Astrocyte (in vitro differentiated cells and primary cell): ENCODE results near the gene RSPH4A. TPM values are rescaled to one million over a fixed set of nuclear protein-coding genes. Genes with fewer than 3 reads are reported as not detected.
A peak's percentile ranks its signal among the peaks of the same experiment; 100 is the strongest.

Experiments
- DNase-seq: peaks from one replicate; pipeline ENCODE4 v3.0.0-alpha.2; 2010; ENCODE audit warnings: low read depth
- FAIRE-seq: peaks from 2 replicates; lab custom pipeline; 2011; peaks lifted over from hg19 to GRCh38; lab: Jason Lieb, UNC
- H2AFZ ChIP-seq: 2 replicates; pipeline ENCODE4 v1.6.0; 2012; ENCODE audit warnings: low read depth, low read length, inconsistent platforms
- H3K27ac ChIP-seq: 2 replicates; pipeline ENCODE4 v1.5.1; 2011; ENCODE audit warnings: low read depth, low read length, inconsistent platforms
- H3K27me3 ChIP-seq: 2 replicates; pipeline ENCODE4 v1.6.0; 2011; ENCODE audit warnings: low read length, inconsistent platforms; ENCODE audit not compliant: insufficient read depth
- H3K36me3 ChIP-seq: 2 replicates; pipeline ENCODE4 v1.5.1; 2011; ENCODE audit warnings: low read length, inconsistent platforms; ENCODE audit not compliant: insufficient read depth
- H3K4me1 ChIP-seq: 2 replicates; pipeline ENCODE4 v1.5.1; 2011; ENCODE audit warnings: low read length, inconsistent platforms; ENCODE audit not compliant: insufficient read depth
- H3K4me2 ChIP-seq: 2 replicates; pipeline ENCODE4 v1.6.0; 2012; ENCODE audit warnings: low read length, inconsistent platforms
- H3K4me3 ChIP-seq: 2 replicates; pipeline ENCODE4 v1.5.1; 2011; ENCODE audit warnings: low read depth, mild to moderate bottlenecking, low read length, inconsistent platforms; ENCODE audit not compliant: insufficient read depth
- H3K79me2 ChIP-seq: 2 replicates; pipeline ENCODE4 v1.6.0; 2012; ENCODE audit warnings: mild to moderate bottlenecking, low read length, inconsistent platforms; ENCODE audit not compliant: insufficient read depth
- H3K9ac ChIP-seq: 2 replicates; pipeline ENCODE4 v1.6.0; 2012; ENCODE audit warnings: mild to moderate bottlenecking, low read length, inconsistent platforms
- H3K9me3 ChIP-seq: 2 replicates; pipeline ENCODE4 v1.5.1; 2012; ENCODE audit warnings: low read depth, mild to moderate bottlenecking, low read length, inconsistent platforms; ENCODE audit not compliant: insufficient read depth
- H4K20me1 ChIP-seq: 2 replicates; pipeline ENCODE4 v1.6.0; 2012; ENCODE audit warnings: low read length, inconsistent platforms; ENCODE audit not compliant: insufficient read depth
- H3K27ac Mint-ChIP-seq: one replicate; pipeline ENCODE4 v1.8.0; 2021; ENCODE audit warnings: mild to moderate bottlenecking, mixed read lengths; ENCODE audit not compliant: unreplicated experiment
- H3K27me3 Mint-ChIP-seq: one replicate; pipeline ENCODE4 v1.8.0; 2021; ENCODE audit warnings: low read depth, mixed read lengths; ENCODE audit not compliant: unreplicated experiment
- H3K36me3 Mint-ChIP-seq: one replicate; pipeline ENCODE4 v1.8.0; 2021; ENCODE audit warnings: low read depth, mixed read lengths; ENCODE audit not compliant: unreplicated experiment
- H3K4me1 Mint-ChIP-seq: one replicate; pipeline ENCODE4 v1.8.0; 2021; ENCODE audit warnings: low read depth, mixed read lengths; ENCODE audit not compliant: unreplicated experiment
- H3K4me3 Mint-ChIP-seq: one replicate; pipeline ENCODE4 v1.8.0; 2021; ENCODE audit warnings: mild to moderate bottlenecking, moderate library complexity, mixed read lengths; ENCODE audit not compliant: unreplicated experiment
- H3K9me3 Mint-ChIP-seq: one replicate; pipeline ENCODE4 v1.8.0; 2021; ENCODE audit warnings: mild to moderate bottlenecking, mixed read lengths; ENCODE audit not compliant: unreplicated experiment
- CTCF ChIP-seq: IDR thresholded peaks from 2 replicates; pipeline ENCODE4 v1.5.1; 2011; ENCODE audit warnings: low read depth, mild to moderate bottlenecking, inconsistent platforms, low read length, moderate library complexity; ENCODE audit not compliant: insufficient read depth
- EZH2 ChIP-seq: IDR thresholded peaks from 2 replicates; pipeline ENCODE4 v1.6.1; 2012; ENCODE audit warnings: mild to moderate bottlenecking, low read length, inconsistent platforms; ENCODE audit not compliant: insufficient read depth
- total RNA-seq: library from RNA; stranded (reverse); gene quantifications from 2 replicates; pipeline ENCODE4 v1.2.1, GENCODE V29; 2021

Gene RSPH4A
- total RNA-seq, 1 donor from 2014 or later = 0.48 TPM

- Histone ChIP-seq H3K9me3 (no peaks in the 10 kb centered on the region), H2AFZ (no peak overlapping the region), H3K4me3 (no peak overlapping the region), H3K4me2 (no peak overlapping the region), H3K36me3 (no peaks in the 10 kb centered on the region), H4K20me1 (no peaks in the 10 kb centered on the region), H3K27ac (no peak overlapping the region), H3K79me2 (no peaks in the 10 kb centered on the region), H3K9ac (no peak overlapping the region), H3K27me3 (no peaks in the 10 kb centered on the region), H3K4me1 (no peaks in the 10 kb centered on the region)
- Mint-ChIP-seq H3K4me1 (no peaks in the 10 kb centered on the region), H3K27me3 (no peaks in the 10 kb centered on the region), H3K27ac (no peak overlapping the region), H3K9me3 (no peaks in the 10 kb centered on the region), H3K4me3 (no peak overlapping the region), H3K36me3 (no peaks in the 10 kb centered on the region)
- DNase-seq = no peak
- FAIRE-seq = no peak
- TF ChIP-seq CTCF = no peak
Measured at GRCh38 chr6:116676021-116676420, 59.7 kb downstream of the RSPH4A start.

- Mint-ChIP-seq H3K27ac (peak within 1 kb of the TSS; percentile 93), H3K36me3 (peaks cover under 1% of the 10 kb centered on the region), H3K27me3 (no peaks in the 10 kb centered on the region), H3K9me3 (no peaks in the 10 kb centered on the region), H3K4me1 (no peaks in the 10 kb centered on the region), H3K4me3 (peak within 1 kb of the TSS; percentile 97)
- Histone ChIP-seq H3K4me3 (peak within 1 kb of the TSS; percentile 91), H3K27me3 (no peaks in the 10 kb centered on the region), H3K27ac (peak within 1 kb of the TSS; percentile 78), H3K9ac (peak within 1 kb of the TSS; percentile 89), H3K9me3 (no peaks in the 10 kb centered on the region), H4K20me1 (peaks cover 10% of the 10 kb centered on the region), H3K4me1 (peaks cover 11% of the 10 kb centered on the region), H3K36me3 (no peaks in the 10 kb centered on the region), H2AFZ (peak within 1 kb of the TSS; percentile 96), H3K79me2 (peaks cover 38% of the 10 kb centered on the region), H3K4me2 (peak within 1 kb of the TSS; percentile 98)
- FAIRE-seq (no peak), DNase-seq (peak; percentile 78)
- TF ChIP-seq EZH2 (no peak), CTCF (no peak)
Measured at GRCh38 chr6:116680880-116681672, 64.8 kb downstream of the RSPH4A start, which contains the start of gene KPNA5. Gene KPNA5, plus strand, starts transcription at chr6:116681211. Its CDS starts 124 bp downstream, at chr6:116681335.

GRCh38 chr6:116682334-116682712 is 66.0 kb downstream of the RSPH4A start:
- Histone ChIP-seq H2AFZ (no peak overlapping the region), H4K20me1 (peaks cover 20% of the 10 kb centered on the region), H3K4me3 (peak overlapping the region; percentile 91), H3K27me3 (no peaks in the 10 kb centered on the region), H3K4me1 (peaks cover 11% of the 10 kb centered on the region), H3K9me3 (no peaks in the 10 kb centered on the region), H3K9ac (peak overlapping the region; percentile 32), H3K36me3 (no peaks in the 10 kb centered on the region), H3K79me2 (peaks cover 47% of the 10 kb centered on the region), H3K4me2 (peak overlapping the region; percentile 98), H3K27ac (no peak overlapping the region)
- DNase-seq = peak; percentile 57
- peak overlapping the region; percentile 81 for H3K27ac Mint-ChIP-seq
- FAIRE-seq = no peak
- peaks cover 6% of the 10 kb centered on the region for H3K4me1 Mint-ChIP-seq
- H3K9me3 Mint-ChIP-seq = no peaks in the 10 kb centered on the region
- TF ChIP-seq EZH2 (no peak), CTCF (no peak)
- peak overlapping the region; percentile 97 for H3K4me3 Mint-ChIP-seq
- peaks cover 4% of the 10 kb centered on the region for H3K36me3 Mint-ChIP-seq
- no peaks in the 10 kb centered on the region for H3K27me3 Mint-ChIP-seq
